H9 (cell line): ENCODE results near the gene MBD2. TPM values are rescaled to one million over a fixed set of nuclear protein-coding genes. Genes with fewer than 3 reads are reported as not detected.

Experiments
- DNase-seq: peaks from one replicate; pipeline ENCODE4 v3.0.0-alpha.2; 2017
- H2AFZ ChIP-seq: one replicate; pipeline ENCODE4 v1.6.1; 2013; ENCODE audit warnings: mild to moderate bottlenecking, low read length, control low read depth, moderate library complexity
- H2AK5ac ChIP-seq: 2 replicates; pipeline ENCODE4 v1.6.1; 2013; ENCODE audit warnings: low read length, control low read depth, mixed read lengths; ENCODE audit not compliant: insufficient read length
- H2BK120ac ChIP-seq: one replicate; pipeline ENCODE4 v1.6.1; 2013; ENCODE audit warnings: low read depth, mild to moderate bottlenecking, low read length, control low read depth, inconsistent platforms; ENCODE audit not compliant: poor library complexity, severe bottlenecking
- H2BK12ac ChIP-seq: 2 replicates; pipeline ENCODE4 v1.6.1; 2013; ENCODE audit warnings: low read length, control low read depth, mixed read lengths, low read depth; ENCODE audit not compliant: insufficient read length
- H2BK15ac ChIP-seq: 2 replicates; pipeline ENCODE4 v1.6.1; 2013; ENCODE audit warnings: low read depth, low read length, control low read depth
- H2BK20ac ChIP-seq: one replicate; pipeline ENCODE4 v1.6.1; 2013; ENCODE audit warnings: low read depth, mild to moderate bottlenecking, low read length, control low read depth, inconsistent platforms; ENCODE audit not compliant: poor library complexity, severe bottlenecking
- H2BK5ac ChIP-seq: 2 replicates; pipeline ENCODE4 v1.6.1; 2013; ENCODE audit warnings: low read length, control low read depth, mixed read lengths; ENCODE audit not compliant: insufficient read length
- H3K14ac ChIP-seq: 2 replicates; pipeline ENCODE4 v1.6.1; 2013; ENCODE audit warnings: low read length, control low read depth; ENCODE audit not compliant: insufficient read depth
- H3K18ac ChIP-seq: 2 replicates; pipeline ENCODE4 v1.6.1; 2013; ENCODE audit warnings: low read depth, mild to moderate bottlenecking, mixed read lengths, low read length, control low read depth; ENCODE audit not compliant: insufficient read length
- H3K23ac ChIP-seq: 2 replicates; pipeline ENCODE4 v1.6.1; 2013; ENCODE audit warnings: low read length, control low read depth, mixed read lengths, low read depth; ENCODE audit not compliant: insufficient read length
- H3K23me2 ChIP-seq: 2 replicates; pipeline ENCODE4 v1.6.1; 2013; ENCODE audit warnings: low read depth, mild to moderate bottlenecking, mixed read lengths, low read length, control low read depth; ENCODE audit not compliant: insufficient read length, poor library complexity, severe bottlenecking
- H3K27ac ChIP-seq: 2 replicates; pipeline ENCODE4 v1.5.1; 2013; ENCODE audit warnings: low read length, control low read depth, mixed read lengths, low read depth; ENCODE audit not compliant: insufficient read length
- H3K27me3 ChIP-seq: 2 replicates; pipeline ENCODE4 v1.6.1; 2013; ENCODE audit warnings: low read length, control low read depth, inconsistent platforms; ENCODE audit not compliant: insufficient read depth
- H3K4ac ChIP-seq: 2 replicates; pipeline ENCODE4 v1.6.1; 2013; ENCODE audit warnings: low read depth, mild to moderate bottlenecking, control low read depth, inconsistent platforms, low read length, moderate library complexity
- H3K4me1 ChIP-seq: 2 replicates; pipeline ENCODE4 v1.6.1; 2013; ENCODE audit warnings: low read length, control low read depth, inconsistent platforms; ENCODE audit not compliant: insufficient read depth
- H3K4me2 ChIP-seq: 2 replicates; pipeline ENCODE4 v1.6.1; 2013; ENCODE audit warnings: low read length, control low read depth, mixed read lengths; ENCODE audit not compliant: insufficient read length, insufficient read depth
- H3K56ac ChIP-seq: 2 replicates; pipeline ENCODE4 v1.6.1; 2013; ENCODE audit warnings: low read depth, mild to moderate bottlenecking, mixed read lengths, low read length, control low read depth; ENCODE audit not compliant: insufficient read length
- H3K79me1 ChIP-seq: 2 replicates; pipeline ENCODE4 v1.6.1; 2013; ENCODE audit warnings: low read depth, mild to moderate bottlenecking, moderate library complexity, low read length, control low read depth, inconsistent platforms; ENCODE audit not compliant: insufficient read depth, poor library complexity, severe bottlenecking
- H3K79me2 ChIP-seq: 2 replicates; pipeline ENCODE4 v1.6.1; 2013; ENCODE audit warnings: low read length, control low read depth, inconsistent platforms; ENCODE audit not compliant: insufficient read depth
- H3K9ac ChIP-seq: 2 replicates; pipeline ENCODE4 v1.6.1; 2013; ENCODE audit warnings: low read length, control low read depth, mixed read lengths; ENCODE audit not compliant: insufficient read length; ENCODE audit errors: extremely low read depth
- H3K9me3 ChIP-seq: one replicate; pipeline ENCODE4 v1.6.1; 2013; ENCODE audit warnings: low read depth, low read length, inconsistent platforms; ENCODE audit not compliant: control insufficient read depth
- H3T11ph ChIP-seq: one replicate; pipeline ENCODE4 v1.6.1; 2013; ENCODE audit warnings: mild to moderate bottlenecking, low read length, control low read depth, inconsistent platforms
- H4K20me1 ChIP-seq: one replicate; pipeline ENCODE4 v1.6.1; 2013; ENCODE audit not compliant: control insufficient read depth, insufficient read length, insufficient read depth
- H4K5ac ChIP-seq: 2 replicates; pipeline ENCODE4 v1.6.1; 2013; ENCODE audit warnings: low read depth, mild to moderate bottlenecking, mixed read lengths, low read length, control low read depth; ENCODE audit not compliant: insufficient read length
- H4K8ac ChIP-seq: replicated peaks from 2 replicates; pipeline ENCODE4 v1.6.1; 2013; ENCODE audit warnings: low read length, control low read depth, mixed read lengths, low read depth; ENCODE audit not compliant: insufficient read length
- H4K91ac ChIP-seq: 2 replicates; pipeline ENCODE4 v1.6.1; 2013; ENCODE audit warnings: low read depth, mild to moderate bottlenecking, moderate library complexity, mixed read lengths, low read length, control low read depth; ENCODE audit not compliant: insufficient read length
- H3K27ac Mint-ChIP-seq, 3 experiments: 2 replicates in 2 of 3; 3 replicates in 1 of 3; pipeline ENCODE4 v1.8.0; 2020 to 2021; ENCODE audit warnings: mixed read lengths in 3 of 3, mild to moderate bottlenecking in 1 of 3, moderate library complexity in 1 of 3
- H3K27me3 Mint-ChIP-seq: 2 replicates; pipeline ENCODE4 v1.8.0; 2021; ENCODE audit warnings: low read depth, mild to moderate bottlenecking, moderate library complexity, mixed read lengths
- H3K36me3 Mint-ChIP-seq, 3 experiments: 2 replicates in 2 of 3; 3 replicates in 1 of 3; pipeline ENCODE4 v1.8.0; 2020 to 2021; ENCODE audit warnings: low read depth in 3 of 3, mixed read lengths in 3 of 3; ENCODE audit not compliant: insufficient read depth in 1 of 3
- H3K4me1 Mint-ChIP-seq, 2 experiments: 2 replicates each; pipeline ENCODE4 v1.8.0; 2020; ENCODE audit warnings: mixed read lengths in 2 of 2
- H3K4me3 Mint-ChIP-seq, 2 experiments: 2 replicates in 1 of 2; 3 replicates in 1 of 2; pipeline ENCODE4 v1.8.0; 2020 to 2021; ENCODE audit warnings: mild to moderate bottlenecking in 2 of 2, mixed read lengths in 2 of 2, moderate library complexity in 1 of 2
- H3K9me3 Mint-ChIP-seq, 2 experiments: 2 replicates in 1 of 2; 3 replicates in 1 of 2; pipeline ENCODE4 v1.8.0; 2020; ENCODE audit warnings: mild to moderate bottlenecking in 2 of 2, mixed read lengths in 2 of 2, moderate library complexity in 1 of 2
- total RNA-seq: library from RNA; stranded (reverse); gene quantifications from 2 replicates; pipeline ENCODE4 v1.2.1, GENCODE V29; 2021
- TF ChIP-seq, protein P1 (sequence below): fragments of 200-600 bp; sonication (generic); conservative IDR thresholded peaks from 3 replicates; pipeline ENCODE4 v1.8.0; 2021; ENCODE audit warnings: antibody characterized with exemption, mild to moderate bottlenecking

The MBD2 gene
- total RNA-seq, 1 experiment from 2014 or later: 34.0 TPM

DNA sequence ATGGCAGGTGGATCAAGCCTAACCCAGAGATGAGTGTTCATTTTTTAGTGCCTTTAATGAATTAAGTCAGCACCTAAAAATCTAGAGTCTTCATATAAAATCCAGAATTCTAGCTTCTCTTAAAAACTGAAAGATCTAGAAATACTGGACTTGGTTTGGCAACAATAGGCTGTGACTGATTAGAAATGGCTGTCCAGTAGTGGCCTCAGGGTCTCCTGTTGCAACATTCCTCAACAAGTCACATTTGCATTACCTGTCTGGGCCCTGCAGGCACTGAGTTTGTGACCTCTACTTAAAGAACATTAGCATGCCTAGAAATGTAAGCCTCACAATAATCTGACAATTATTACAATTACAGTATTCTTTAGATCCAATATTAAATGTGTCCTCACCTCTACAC, 33.1 kb downstream of the MBD2 start:
- H4K91ac ChIP-seq: no peak overlapping the region
- H2AK5ac ChIP-seq: no peak overlapping the region
- H3K9ac ChIP-seq: no peak overlapping the region
- H3K79me2 ChIP-seq: no peaks in the 10 kb centered on the region
- no peak overlapping the region for H3K14ac ChIP-seq
- H3K27me3 Mint-ChIP-seq: no peaks in the 10 kb centered on the region
- H2BK5ac ChIP-seq: no peak overlapping the region
- no peak overlapping the region for H2BK20ac ChIP-seq
- no peak overlapping the region for H2BK15ac ChIP-seq
- H3T11ph ChIP-seq: no peak overlapping the region
- H3K4me2 ChIP-seq: no peak overlapping the region
- H3K27ac Mint-ChIP-seq: peak overlapping the region in 2 of 3 experiments; percentile 15 to 55; a peak in 3 of 7 replicates
- no peak overlapping the region for H3K56ac ChIP-seq
- H3K23ac ChIP-seq: no peak overlapping the region
- peaks cover 17 to 19% of the 10 kb centered on the region in 2 experiments for H3K4me1 Mint-ChIP-seq
- DNase-seq: no peak
- H2BK120ac ChIP-seq: no peak overlapping the region
- no peaks in the 10 kb centered on the region for H3K9me3 Mint-ChIP-seq
- no peak overlapping the region for H3K4ac ChIP-seq
- no peaks in the 10 kb centered on the region for H4K20me1 ChIP-seq
- H2AFZ ChIP-seq: no peak overlapping the region
- no peak overlapping the region for H4K5ac ChIP-seq
- no peak overlapping the region for H2BK12ac ChIP-seq
- no peaks in the 10 kb centered on the region for H3K23me2 ChIP-seq
- H4K8ac ChIP-seq: no peak overlapping the region
- H3K36me3 Mint-ChIP-seq: no peaks in the 10 kb centered on the region
- TF ChIP-seq, protein P1, sequence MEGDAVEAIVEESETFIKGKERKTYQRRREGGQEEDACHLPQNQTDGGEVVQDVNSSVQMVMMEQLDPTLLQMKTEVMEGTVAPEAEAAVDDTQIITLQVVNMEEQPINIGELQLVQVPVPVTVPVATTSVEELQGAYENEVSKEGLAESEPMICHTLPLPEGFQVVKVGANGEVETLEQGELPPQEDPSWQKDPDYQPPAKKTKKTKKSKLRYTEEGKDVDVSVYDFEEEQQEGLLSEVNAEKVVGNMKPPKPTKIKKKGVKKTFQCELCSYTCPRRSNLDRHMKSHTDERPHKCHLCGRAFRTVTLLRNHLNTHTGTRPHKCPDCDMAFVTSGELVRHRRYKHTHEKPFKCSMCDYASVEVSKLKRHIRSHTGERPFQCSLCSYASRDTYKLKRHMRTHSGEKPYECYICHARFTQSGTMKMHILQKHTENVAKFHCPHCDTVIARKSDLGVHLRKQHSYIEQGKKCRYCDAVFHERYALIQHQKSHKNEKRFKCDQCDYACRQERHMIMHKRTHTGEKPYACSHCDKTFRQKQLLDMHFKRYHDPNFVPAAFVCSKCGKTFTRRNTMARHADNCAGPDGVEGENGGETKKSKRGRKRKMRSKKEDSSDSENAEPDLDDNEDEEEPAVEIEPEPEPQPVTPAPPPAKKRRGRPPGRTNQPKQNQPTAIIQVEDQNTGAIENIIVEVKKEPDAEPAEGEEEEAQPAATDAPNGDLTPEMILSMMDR: no peak
- H3K79me1 ChIP-seq: no peaks in the 10 kb centered on the region
- H3K4me1 ChIP-seq: no peaks in the 10 kb centered on the region; the same call in 1 of the 2 replicates
- no peak overlapping the region for H3K18ac ChIP-seq
- H3K9me3 ChIP-seq: no peaks in the 10 kb centered on the region
- no peaks in the 10 kb centered on the region for H3K27me3 ChIP-seq
- H3K27ac ChIP-seq: no peak overlapping the region
- H3K4me3 Mint-ChIP-seq: no peak overlapping the region; a peak in 1 of 5 replicates
